K562 (cell line): Measurements from ENCODE around the gene CYS1. TPM values are rescaled to one million over a fixed set of nuclear protein-coding genes. Genes with fewer than 3 reads are reported as not detected.

ENCODE experiments used
- ATAC-seq: fragments of 200-7000 bp; cut with Tn5 transposase; 3 replicates; pipeline ENCODE4 v1.9.1; 2020; ENCODE audit warnings: moderate library complexity
- BruUV-seq: library from RNA; stranded (reverse); fragments of 400-500 nt; replicated peaks from 2 replicates; lab custom pipeline; 2021; lab: Mats Ljungman, UMichigan
- CTCF ChIA-PET: fragments of 300-600 bp; formaldehyde crosslinking; extraction: SDS; loops from one replicate; lab custom pipeline; 2021; ENCODE audit warnings: low intra/inter-chr PET ratio; lab: Yijun Ruan, JAX
- POLR2A ChIA-PET: fragments of 300-600, 350-650 bp; sonication (Branson Sonifier 250); formaldehyde crosslinking; extraction: SDS; loops from one replicate; lab custom pipeline; 2021; ENCODE audit warnings: antibody characterized with exemption, inconsistent platforms; lab: Yijun Ruan, JAX
- DNase-seq, 4 experiments: peaks; one replicate each; pipeline versions ENCODE4 v3.0.0 to v3.0.0-alpha.2; 2011 to 2018; ENCODE audit warnings: low spot score in 3 of 4, mixed read lengths in 3 of 4; ENCODE audit errors: extremely low read depth in 1 of 4
- FAIRE-seq: peaks from 2 replicates; lab custom pipeline; 2011; peaks lifted over from hg19 to GRCh38; lab: Jason Lieb, UNC
- H2AFZ ChIP-seq: 2 replicates; pipeline ENCODE4 v1.6.0; 2011; ENCODE audit warnings: low read depth, low read length, control low read depth, inconsistent platforms
- H3K27ac ChIP-seq: fragments of 200-600 bp; 3 replicates; pipeline ENCODE4 v1.8.0; 2011; ENCODE audit warnings: low read depth, mild to moderate bottlenecking, control low read depth, inconsistent platforms, low read length, moderate library complexity, mixed read lengths; ENCODE audit errors: extremely low read depth
- H3K27me3 ChIP-seq, 2 experiments: fragments of 300-600 bp in 1 of 2; 2 replicates in 1 of 2; 3 replicates in 1 of 2; pipeline versions ENCODE4 v1.6.0 to v1.8.0; 2011; ENCODE audit warnings: inconsistent platforms in 2 of 2, low read length in 2 of 2, mild to moderate bottlenecking in 1 of 2, mixed read lengths in 1 of 2, moderate library complexity in 1 of 2; ENCODE audit not compliant: control insufficient read depth in 2 of 2, insufficient read depth in 2 of 2
- H3K36me3 ChIP-seq: fragments of 300-600 bp; 3 replicates; pipeline ENCODE4 v1.8.0; 2011; ENCODE audit warnings: mild to moderate bottlenecking, low read length, inconsistent platforms; ENCODE audit not compliant: control insufficient read depth, insufficient read depth
- H3K4me1 ChIP-seq, 2 experiments: fragments of 200-600 bp in 1 of 2; replicated peaks in 1 of 2; 2 replicates in 1 of 2; 3 replicates in 1 of 2; pipeline versions ENCODE4 v1.5.1 to v1.8.0; 2011; ENCODE audit warnings: inconsistent platforms in 2 of 2, low read length in 2 of 2, mild to moderate bottlenecking in 1 of 2, mixed read lengths in 1 of 2, moderate library complexity in 1 of 2; ENCODE audit not compliant: control insufficient read depth in 2 of 2, insufficient read depth in 2 of 2
- H3K4me2 ChIP-seq: 2 replicates; pipeline ENCODE4 v1.6.1; 2011; ENCODE audit warnings: low read length, control low read depth, inconsistent platforms, mixed read lengths; ENCODE audit not compliant: insufficient read depth
- H3K4me3 ChIP-seq: fragments of 200-600 bp; sonication (generic), shearing (Covaris generic); 2 replicates; pipeline ENCODE4 v1.5.1; 2016; ENCODE audit warnings: control low read depth, inconsistent platforms
- H3K79me2 ChIP-seq: fragments of 200-600 bp; 3 replicates; pipeline ENCODE4 v1.8.0; 2011; ENCODE audit warnings: low read length, inconsistent platforms; ENCODE audit not compliant: control insufficient read depth, insufficient read depth
- H3K9ac ChIP-seq, 2 experiments: 2 replicates each; pipeline versions ENCODE4 v1.6.0 to v1.6.1; 2011; ENCODE audit warnings: low read depth in 2 of 2, low read length in 2 of 2, control low read depth in 1 of 2, inconsistent platforms in 1 of 2, mild to moderate bottlenecking in 1 of 2, mixed read lengths in 1 of 2; ENCODE audit not compliant: insufficient read depth in 1 of 2
- H3K9me1 ChIP-seq: one replicate; pipeline ENCODE4 v1.6.0; 2011; ENCODE audit warnings: inconsistent platforms, mild to moderate bottlenecking, low read length, moderate library complexity; ENCODE audit not compliant: control insufficient read depth, insufficient read depth
- H3K9me3 ChIP-seq: replicated peaks from 2 replicates; pipeline ENCODE4 v1.5.1; 2011; ENCODE audit warnings: low read depth, low read length, inconsistent platforms; ENCODE audit not compliant: control insufficient read depth, insufficient read depth
- H4K20me1 ChIP-seq: replicated peaks from 2 replicates; pipeline ENCODE4 v1.6.1; 2011; ENCODE audit warnings: low read length, inconsistent platforms, mixed read lengths; ENCODE audit not compliant: control insufficient read depth, insufficient read depth
- CTCF ChIP-seq, 3 experiments: IDR thresholded peaks in 2 of 3; conservative IDR thresholded peaks in 1 of 3; 2 replicates each; pipeline ENCODE4 v1.5.1; 2011 to 2012; ENCODE audit warnings: low read length in 3 of 3, mild to moderate bottlenecking in 3 of 3, control low read depth in 2 of 3, improper control_type of control experiment in 1 of 3, inconsistent platforms in 1 of 3, low read depth in 1 of 3, mixed read lengths in 1 of 3, moderate library complexity in 1 of 3; ENCODE audit not compliant: insufficient read depth in 2 of 3
- HDAC1 ChIP-seq, 2 experiments: fragments of 450-650 bp; IDR thresholded peaks; 2 replicates each; pipeline ENCODE4 v1.6.1; 2016 to 2017; ENCODE audit warnings: inconsistent platforms in 1 of 2, mild to moderate bottlenecking in 1 of 2, moderate library complexity in 1 of 2
- MED1 ChIP-seq: sonication (generic); formaldehyde crosslinking; IDR thresholded peaks from 2 replicates; pipeline ENCODE4 v1.8.1; 2023; ENCODE audit warnings: missing genetic modification reagents, borderline replicate concordance
- USF1 ChIP-seq: sonication (generic); formaldehyde crosslinking; IDR thresholded peaks from 2 replicates; pipeline ENCODE4 v1.9.0; 2022; ENCODE audit warnings: mild to moderate bottlenecking, missing genetic modification reagents
- ZBTB33 ChIP-seq: sonication (generic); formaldehyde crosslinking; IDR thresholded peaks from 2 replicates; pipeline ENCODE4 v1.8.1; 2023; ENCODE audit warnings: mild to moderate bottlenecking, missing genetic modification reagents
- ZBTB34 ChIP-seq: fragments of 250-450 bp; sonication (Bioruptor Pico); IDR thresholded peaks from 2 replicates; pipeline ENCODE4 v1.8.0; 2021; ENCODE audit warnings: mild to moderate bottlenecking, moderate library complexity
- ZNF511 ChIP-seq: sonication (generic); formaldehyde crosslinking; IDR thresholded peaks from 2 replicates; pipeline ENCODE4 v1.8.0; 2022; ENCODE audit warnings: mild to moderate bottlenecking, missing genetic modification reagents
- WGBS: fragments of 100-300 bp; shearing (Covaris generic); methylation state at CpG from one replicate; pipeline ENCODE4 v1.1.6; 2016; ENCODE audit warnings: low coverage, mixed read lengths; ENCODE audit not compliant: insufficient coverage; ENCODE audit errors: missing lambda C conversion rate; 5-methylcytosine and 5-hydroxymethylcytosine counted together
- in situ Hi-C: fragments of 300-500 bp; cut with MboI; formaldehyde crosslinking; loops from 4 replicates; pipeline ENCODE4 v1.15.0; 2018; ENCODE audit warnings: inconsistent platforms, mixed read lengths
- intact Hi-C: fragments of 100-400 bp; cut with micrococcal nuclease; formaldehyde crosslinking; loops from 2 replicates; pipeline ENCODE4 v1.14.2; 2022
- polyA plus RNA-seq, 8 experiments: library from polyadenylated mRNA; depleted of rRNA in 4 of 8; stranded (reverse) in 5 of 8; unstranded in 3 of 8; fragments of >200 nt; fragmentation: Nextera tagmentation in 2 of 8; fragmentation: Illumina TruSeq in 1 of 8; extraction: Ambion mirVana in 2 of 8; extraction: Trizol in 1 of 8; gene quantifications; 2 replicates each; pipeline versions ENCODE4 v1.2.1 to v1.2.3, GENCODE V29; 2011 to 2014; ENCODE audit warnings: inconsistent platforms in 1 of 8, missing spikeins in 1 of 8
- total RNA-seq, 7 experiments: library from RNA; depleted of rRNA in 6 of 7; stranded (reverse); fragments of >200 nt in 6 of 7; fragmentation: Illumina TruSeq in 2 of 7; extraction: Trizol in 2 of 7; gene quantifications; 2 replicates each; pipeline versions ENCODE4 v1.2.1 to v1.2.3, GENCODE V29; 2011 to 2021; ENCODE audit warnings: low replicate concordance in 1 of 7

Gene CYS1
- total and polyA plus RNA-seq, 9 of the 15 experiments (the other 6 are each of a cell fraction or from before 2014, with no cell fraction given): 0.11 to 0.13 TPM; not detected in 7

DNA sequence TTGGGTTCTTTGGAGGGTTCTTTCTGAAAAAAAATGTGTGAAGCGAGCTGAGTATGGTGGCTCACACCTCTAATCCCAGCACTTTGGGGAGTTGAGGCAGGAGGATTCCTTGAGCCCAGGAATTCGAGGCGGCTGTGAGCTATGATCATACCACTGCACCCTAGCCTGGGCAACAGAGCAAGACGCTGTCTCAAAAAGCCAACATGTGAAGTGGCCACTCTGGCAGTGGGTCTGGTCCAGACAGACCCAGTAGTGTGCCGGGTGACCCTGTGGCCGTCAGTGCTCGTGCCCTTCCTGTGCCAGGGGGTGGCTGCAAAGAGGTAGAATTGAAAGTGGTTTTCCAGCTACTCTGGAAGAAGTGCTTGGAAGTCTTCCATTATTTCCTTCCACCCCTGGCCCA lies 25.2 kb downstream of the CYS1 start:
- intact Hi-C loops: no loop called here
- no peaks in the 10 kb centered on the region for H3K27me3 ChIP-seq
- POLR2A ChIA-PET: interaction anchor here (1.0 to 1.5 kb wide), 2 partner anchors 9 to 10 kb away, joined by 6 to 9 read pairs; no protein-coding TSS in a partner anchor
- H3K9me1 ChIP-seq: no peaks in the 10 kb centered on the region
- H3K4me3 ChIP-seq: no peak overlapping the region
- DNase-seq: no peak
- TF ChIP-seq MED1 (CRISPR knock-in tag): no peak
- TF ChIP-seq ZNF511 (CRISPR knock-in tag): no peak
- no peak for TF ChIP-seq HDAC1 (IDR thresholded peaks at IDR 0.05)
- TF ChIP-seq, all 486 proteins: peak for 0
- no TSS peak for BruUV-seq
- H3K27ac ChIP-seq: no peak overlapping the region
- H3K36me3 ChIP-seq: peaks cover 40% of the 10 kb centered on the region
- WGBS: 94% methylated on average over 6 of the region's 7 CpGs
- H3K4me1 ChIP-seq: peaks cover 11 to 41% of the 10 kb centered on the region in 2 experiments
- H2AFZ ChIP-seq: no peak overlapping the region
- H3K4me2 ChIP-seq: no peak overlapping the region
- H3K9ac ChIP-seq: no peak overlapping the region; a peak in 1 of 4 replicates
- H4K20me1 ChIP-seq: no peaks in the 10 kb centered on the region
- in situ Hi-C loops: no loop called here
- H3K9me3 ChIP-seq: no peaks in the 10 kb centered on the region
- CTCF ChIA-PET: no interaction called here
- ATAC-seq: no peak
- 0 out of 3 replicates have a peak, but pooled peaks cover 2% of the 10 kb centered on the region for H3K79me2 ChIP-seq
- FAIRE-seq: no peak

- ATAC-seq (no peak), DNase-seq (peak in 2 of 4 experiments; percentile 33 to 34), FAIRE-seq (peak; percentile 35)
- BruUV-seq: no TSS peak
- peaks cover 11 to 37% of the 10 kb centered on the region in 2 experiments for H3K4me1 ChIP-seq
- no peaks in the 10 kb centered on the region for H3K9me1 ChIP-seq
- H3K4me2 ChIP-seq: no peak overlapping the region
- TF ChIP-seq CTCF (IDR thresholded peaks at IDR 0.05 in 2 of 3, conservative IDR thresholded peaks at IDR 0.05 in 1 of 3; ENCODE audit: insufficient read depth in 2 of 3, low read depth in 1 of 3, low read length in 3 of 3): 0 out of 6 replicates have a peak, but pooled peaks of 2 of the 3 experiments have one; percentile 7 to 19
- TF ChIP-seq ZBTB34: no peak
- no peak for TF ChIP-seq USF1 (CRISPR knock-in tag)
- peak; percentile 86 for TF ChIP-seq ZBTB33 (CRISPR knock-in tag)
- H3K27me3 ChIP-seq: no peaks in the 10 kb centered on the region
- H3K36me3 ChIP-seq: peaks cover 45% of the 10 kb centered on the region
- in situ Hi-C loops (no loop called here), intact Hi-C loops (no loop called here)
- ChIA-PET CTCF (no interaction called here), POLR2A (interaction anchor here (1.0 to 1.5 kb wide), 2 partner anchors 9 to 11 kb away, joined by 6 to 9 read pairs; no protein-coding TSS in a partner anchor)
- no peak overlapping the region for H2AFZ ChIP-seq
- no peaks in the 10 kb centered on the region for H4K20me1 ChIP-seq
- WGBS: 71% methylated on average over 7 of the region's 7 CpGs
- no peaks in the 10 kb centered on the region for H3K9me3 ChIP-seq
- no peak overlapping the region for H3K27ac ChIP-seq
- no peak overlapping the region for H3K4me3 ChIP-seq
- peaks cover 8% of the 10 kb centered on the region for H3K79me2 ChIP-seq
- 0 out of 4 replicates have a peak overlapping the region, but pooled peaks of 1 of the 2 experiments have one; percentile 32 for H3K9ac ChIP-seq
Measured at GRCh38 chr2:10054424-10054823, 25.8 kb downstream of the CYS1 start.
